Measurements from ENCODE around the gene BCAS1. TPM values are rescaled to one million over a fixed set of nuclear protein-coding genes. Genes with fewer than 3 reads are reported as not detected.

BCAS1 gene
- total and polyA plus RNA-seq, 10 donors, result 0.23 to 1.3 (median 0.55) TPM; not detected in 2

GRCh38 chr20:54085425-54085824 is 15.0 kb upstream of the BCAS1 start:
- no peak for DNase-seq
- H3K36me3 ChIP-seq, result no peaks in the 10 kb centered on the region
- H3K27me3 ChIP-seq (replicated peaks in 1 of 7), result no peaks in the 10 kb centered on the region
- H3K4me3 ChIP-seq, result no peak overlapping the region
- no peak overlapping the region for H3K27ac ChIP-seq
- H3K9me3 ChIP-seq, result no peaks in the 10 kb centered on the region
- H3K4me1 ChIP-seq, result peaks cover 0 to under 1% (median 0%) of the 10 kb centered on the region in 6 donors
- intact Hi-C loops (cut with DNase I; ENCODE audit: low total_unique reads), result no loop called here
- TF ChIP-seq CTCF (IDR thresholded peaks at IDR 0.05 in 8 of 11, conservative IDR thresholded peaks at IDR 0.05 in 3 of 11) (no peak), POLR2A (IDR thresholded peaks at IDR 0.05) (no peak), POLR2AphosphoS5 (IDR thresholded peaks at IDR 0.05) (no peak)
- 79 to 91% (median 87%) methylated on average over 1 of the region's 1 CpG for WGBS, 5 donors

GRCh38 chr20:54084727-54085388 is 14.5 kb upstream of the BCAS1 start:
- Histone ChIP-seq H3K9me3 (no peaks in the 10 kb centered on the region), H3K4me3 (no peak overlapping the region), H3K27me3 (replicated peaks in 1 of 7) (no peaks in the 10 kb centered on the region), H3K36me3 (no peaks in the 10 kb centered on the region), H3K27ac (no peak overlapping the region), H3K4me1 (peaks cover 0 to under 1% (median 0%) of the 10 kb centered on the region in 6 donors)
- TF ChIP-seq POLR2A (IDR thresholded peaks at IDR 0.05) (no peak), CTCF (IDR thresholded peaks at IDR 0.05 in 8 of 11, conservative IDR thresholded peaks at IDR 0.05 in 3 of 11) (no peak), POLR2AphosphoS5 (IDR thresholded peaks at IDR 0.05) (no peak)
- 74 to 81% (median 78%) methylated on average over 5 of the region's 5 CpGs for WGBS, 5 donors
- no peak for DNase-seq
- intact Hi-C loops (cut with DNase I; ENCODE audit: low total_unique reads), result no loop called here

GRCh38 chr20:54084193-54084592 is 13.8 kb upstream of the BCAS1 start:
- no peaks in the 10 kb centered on the region for H3K36me3 ChIP-seq
- no peak overlapping the region for H3K27ac ChIP-seq
- peaks cover 0 to 7% (median 0%) of the 10 kb centered on the region in 6 donors for H3K4me1 ChIP-seq
- no peak for TF ChIP-seq CTCF (IDR thresholded peaks at IDR 0.05 in 8 of 11, conservative IDR thresholded peaks at IDR 0.05 in 3 of 11)
- no peak for TF ChIP-seq POLR2AphosphoS5 (IDR thresholded peaks at IDR 0.05)
- TF ChIP-seq POLR2A (IDR thresholded peaks at IDR 0.05), result no peak
- intact Hi-C loops (cut with DNase I; ENCODE audit: low total_unique reads), result no loop called here
- H3K27me3 ChIP-seq (replicated peaks in 1 of 7), result no peaks in the 10 kb centered on the region
- H3K9me3 ChIP-seq, result no peaks in the 10 kb centered on the region
- DNase-seq, result no peak
- H3K4me3 ChIP-seq, result no peak overlapping the region

- H3K9me3 ChIP-seq, result no peaks in the 10 kb centered on the region
- no peak for DNase-seq
- H3K27ac ChIP-seq, result no peak overlapping the region
- H3K36me3 ChIP-seq, result no peaks in the 10 kb centered on the region
- intact Hi-C loops (cut with DNase I; ENCODE audit: low total_unique reads), result no loop called here
- H3K27me3 ChIP-seq (replicated peaks in 1 of 7), result no peaks in the 10 kb centered on the region
- TF ChIP-seq POLR2A (IDR thresholded peaks at IDR 0.05) (no peak), POLR2AphosphoS5 (IDR thresholded peaks at IDR 0.05) (no peak), CTCF (IDR thresholded peaks at IDR 0.05 in 8 of 11, conservative IDR thresholded peaks at IDR 0.05 in 3 of 11) (no peak)
- peaks cover 0 to 14% (median 4%) of the 10 kb centered on the region in 6 donors for H3K4me1 ChIP-seq
- H3K4me3 ChIP-seq, result no peak overlapping the region
Observed at GRCh38 chr20:54083459-54083858, 13.1 kb upstream of the BCAS1 start.
